OCI-LY7 (cell line): ENCODE results near the gene IFNGR1. TPM values are rescaled to one million over a fixed set of nuclear protein-coding genes. Genes with fewer than 3 reads are reported as not detected.
A peak's percentile ranks its signal among the peaks of the same experiment; 100 is the strongest.

Experiments used
- BruUV-seq: library from RNA; stranded (reverse); fragments of 400-500 nt; replicated peaks from 2 replicates; lab custom pipeline; 2021; lab: Mats Ljungman, UMichigan
- CTCF ChIA-PET: fragments of 300-600 bp; sonication (Branson Sonifier 250); formaldehyde crosslinking; loops from one replicate; lab custom pipeline; 2022; ENCODE audit warnings: antibody characterized with exemption; ENCODE audit not compliant: unreplicated experiment; lab: Charles Lee
- POLR2A ChIA-PET: fragments of 300-600 bp; sonication (Branson Sonifier 250); formaldehyde crosslinking; loops from one replicate; lab custom pipeline; 2022; ENCODE audit warnings: antibody characterized with exemption; lab: Charles Lee
- DNase-seq: peaks from one replicate; pipeline ENCODE4 v3.0.0-alpha.2; 2015; ENCODE audit warnings: low spot score
- H2AFZ ChIP-seq: fragments of 200-600 bp; sonication (generic), shearing (Covaris generic); 2 replicates; pipeline ENCODE4 v1.6.1; 2014; ENCODE audit warnings: mild to moderate bottlenecking, antibody characterized with exemption, low read length, moderate library complexity
- H3K27ac ChIP-seq: fragments of 200-600 bp; sonication (generic); 2 replicates; pipeline ENCODE4 v1.5.1; 2014; ENCODE audit warnings: mixed run types, low read depth, mild to moderate bottlenecking, moderate library complexity, low read length, inconsistent platforms; ENCODE audit not compliant: poor library complexity, severe bottlenecking
- H3K36me3 ChIP-seq: fragments of 200-600 bp; sonication (generic); 2 replicates; pipeline ENCODE4 v1.6.1; 2014; ENCODE audit warnings: mild to moderate bottlenecking, antibody characterized with exemption, low read length, moderate library complexity, mixed read lengths; ENCODE audit not compliant: insufficient read depth
- H3K4me1 ChIP-seq: fragments of 200-600 bp; sonication (generic); 2 replicates; pipeline ENCODE4 v1.5.1; 2014; ENCODE audit warnings: mild to moderate bottlenecking, low read length; ENCODE audit not compliant: insufficient read depth, poor library complexity, severe bottlenecking
- H3K4me2 ChIP-seq: fragments of 200-600 bp; sonication (generic); 2 replicates; pipeline ENCODE4 v1.6.1; 2014; ENCODE audit warnings: mild to moderate bottlenecking, low read length
- H3K4me3 ChIP-seq: fragments of 200-600 bp; sonication (generic); 2 replicates; pipeline ENCODE4 v1.5.1; 2014; ENCODE audit warnings: mild to moderate bottlenecking, low read depth, low read length; ENCODE audit not compliant: poor library complexity, severe bottlenecking
- H3K79me2 ChIP-seq: fragments of 200-600 bp; sonication (generic); 2 replicates; pipeline ENCODE4 v1.6.1; 2016; ENCODE audit warnings: low read depth, mild to moderate bottlenecking, low read length, moderate library complexity, mixed read lengths; ENCODE audit not compliant: insufficient read depth
- H3K9me2 ChIP-seq: fragments of 200-600 bp; sonication (generic); 2 replicates; pipeline ENCODE4 v1.6.1; 2016; ENCODE audit warnings: mild to moderate bottlenecking, low read length, mixed read lengths; ENCODE audit not compliant: insufficient read depth
- H3K9me3 ChIP-seq: fragments of 200-600 bp; sonication (generic); 2 replicates; pipeline ENCODE4 v1.6.1; 2014; ENCODE audit warnings: mild to moderate bottlenecking, mixed run types, low read length, mixed read lengths
- H4K20me1 ChIP-seq: fragments of 200-600 bp; sonication (generic); 2 replicates; pipeline ENCODE4 v1.6.1; 2014; ENCODE audit warnings: mild to moderate bottlenecking, antibody characterized with exemption, low read length, moderate library complexity, mixed read lengths; ENCODE audit not compliant: insufficient read depth
- CTCF ChIP-seq: fragments of 200-600 bp; sonication (generic); conservative IDR thresholded peaks from 2 replicates; pipeline ENCODE4 v1.5.1; 2014; ENCODE audit warnings: mild to moderate bottlenecking, antibody characterized with exemption, low read length, moderate library complexity, mixed read lengths
- EZH2phosphoT487 ChIP-seq: fragments of 200-600 bp; sonication (generic); IDR thresholded peaks from 2 replicates; pipeline ENCODE4 v1.6.1; 2018; ENCODE audit warnings: low read depth, borderline replicate concordance, mild to moderate bottlenecking, mixed run types, antibody characterized with exemption, low read length, moderate library complexity, mixed read lengths
- intact Hi-C: fragments of 100-400 bp; cut with micrococcal nuclease; formaldehyde crosslinking; loops from one replicate; pipeline ENCODE4 v1.10.0; 2022; ENCODE audit not compliant: unreplicated experiment
- total RNA-seq, 2 experiments: library from RNA; depleted of rRNA in 1 of 2; stranded (reverse); fragments of >200 nt in 1 of 2; shearing (Covaris generic) in 1 of 2; gene quantifications; 2 replicates each; pipeline ENCODE4 v1.2.3, GENCODE V29; 2014 to 2022

Gene IFNGR1
- total RNA-seq, 2 experiments from 2014 or later = 23.2 to 23.6 TPM

GRCh38 chr6:137219664-137220252 lies 573 bp upstream of the IFNGR1 start:
- ChIA-PET POLR2A (interaction anchor here (0.7 to 1.4 kb wide), 5 partner anchors 9 to 37 kb away, joined by 3 to 7 read pairs (median 4); no protein-coding TSS in a partner anchor), CTCF (no interaction called here)
- H3K4me2 ChIP-seq = peak overlapping the region; percentile 94
- H3K4me3 ChIP-seq = peak overlapping the region; percentile 90
- H3K27ac ChIP-seq = peak overlapping the region; percentile 59
- intact Hi-C loops = loop anchor here (2.0 kb wide), 2 partner anchors 117 to 125 kb away; no protein-coding TSS in a partner anchor
- H4K20me1 ChIP-seq = peaks cover 6% of the 10 kb centered on the region; the same call in 1 of the 2 replicates
- peaks cover 16% of the 10 kb centered on the region for H3K36me3 ChIP-seq
- TF ChIP-seq EZH2phosphoT487 (no peak), CTCF (no peak)
- no peak for DNase-seq
- peaks cover 70% of the 10 kb centered on the region for H3K4me1 ChIP-seq
- peak overlapping the region; percentile 71; the same call in 1 of the 2 replicates for H2AFZ ChIP-seq
- H3K79me2 ChIP-seq = peaks cover 44% of the 10 kb centered on the region
- H3K9me2 ChIP-seq = no peaks in the 10 kb centered on the region
- no peaks in the 10 kb centered on the region; the same call in 1 of the 2 replicates for H3K9me3 ChIP-seq
- BruUV-seq = TSS peak; percentile 69

- H3K4me2 ChIP-seq = peak overlapping the region; percentile 94
- H3K9me3 ChIP-seq = no peaks in the 10 kb centered on the region; the same call in 1 of the 2 replicates
- peak overlapping the region; percentile 59 for H3K27ac ChIP-seq
- no peaks in the 10 kb centered on the region for H3K9me2 ChIP-seq
- peaks cover 69% of the 10 kb centered on the region for H3K4me1 ChIP-seq
- no peak for TF ChIP-seq CTCF
- no peak for TF ChIP-seq EZH2phosphoT487
- H2AFZ ChIP-seq = peak overlapping the region; percentile 71; the same call in 1 of the 2 replicates
- BruUV-seq = no TSS peak
- peak overlapping the region; percentile 90 for H3K4me3 ChIP-seq
- H4K20me1 ChIP-seq = peaks cover 6% of the 10 kb centered on the region; the same call in 1 of the 2 replicates
- CTCF ChIA-PET = no interaction called here
- DNase-seq = peak; percentile 51
- H3K79me2 ChIP-seq = peaks cover 56% of the 10 kb centered on the region
- POLR2A ChIA-PET = interaction anchor here (0.9 to 1.5 kb wide), 3 partner anchors 10 to 16 kb away, joined by 4 to 5 read pairs (median 5); no protein-coding TSS in a partner anchor
- intact Hi-C loops = loop anchor here (2.0 kb wide), 2 partner anchors 116 to 124 kb away; no protein-coding TSS in a partner anchor
- H3K36me3 ChIP-seq = peaks cover 28% of the 10 kb centered on the region
Measured at GRCh38 chr6:137218473-137218916, 690 bp downstream of the IFNGR1 start.
